SK-N-SH (cell line): ENCODE data around the gene DARS2. TPM values are rescaled to one million over a fixed set of nuclear protein-coding genes. Genes with fewer than 3 reads are reported as not detected.

Experiments used
- CTCF ChIA-PET: fragments of 300-600, 350-600 bp; formaldehyde crosslinking; extraction: SDS; loops from one replicate; lab custom pipeline; 2021; lab: Yijun Ruan, JAX
- POLR2A ChIA-PET: fragments of 350-600 bp; sonication (Branson Sonifier 250); formaldehyde crosslinking; extraction: SDS; loops from one replicate; lab custom pipeline; 2020; ENCODE audit warnings: antibody characterized with exemption, inconsistent platforms; lab: Yijun Ruan, JAX
- DNase-seq: peaks from one replicate; pipeline ENCODE4 v3.0.0; 2012
- H2AFZ ChIP-seq: fragments of 200-600 bp; sonication (generic); 2 replicates; pipeline ENCODE4 v1.8.1; 2016; ENCODE audit warnings: antibody characterized with exemption, mild to moderate bottlenecking, low read depth
- H3F3A ChIP-seq: fragments of 200-600 bp; sonication (generic); replicated peaks from 2 replicates; pipeline ENCODE3; 2016; ENCODE audit warnings: antibody characterized with exemption, mild to moderate bottlenecking; ENCODE audit not compliant: insufficient read depth
- H3K27ac ChIP-seq, 2 experiments: fragments of 200-500 bp in 1 of 2; fragments of 200-600 bp in 1 of 2; sonication (Bioruptor generic) in 1 of 2; sonication (generic), shearing (Covaris generic) in 1 of 2; 2 replicates each; pipeline versions ENCODE4 v1.5.1 to v1.6.1; 2014 to 2016; ENCODE audit warnings: low read depth in 2 of 2, inconsistent platforms in 1 of 2, low read length in 1 of 2, mild to moderate bottlenecking in 1 of 2, mixed read lengths in 1 of 2
- H3K27me3 ChIP-seq: fragments of 200-600 bp; sonication (generic), shearing (Covaris generic); 2 replicates; pipeline ENCODE4 v1.6.1; 2016; ENCODE audit warnings: mixed run types; ENCODE audit not compliant: insufficient read depth
- H3K36me3 ChIP-seq, 2 experiments: fragments of 200-500 bp in 1 of 2; fragments of 200-600 bp in 1 of 2; sonication (Bioruptor generic) in 1 of 2; sonication (generic) in 1 of 2; replicated peaks in 1 of 2; 2 replicates each; pipeline versions ENCODE3 to v1.5.1; 2014 to 2016; ENCODE audit warnings: low read length in 1 of 2, mild to moderate bottlenecking in 1 of 2; ENCODE audit not compliant: insufficient read depth in 2 of 2, control insufficient read depth in 1 of 2
- H3K4me1 ChIP-seq, 2 experiments: fragments of 200-500 bp in 1 of 2; fragments of 200-600 bp in 1 of 2; sonication (Bioruptor generic) in 1 of 2; sonication (generic), shearing (Covaris generic) in 1 of 2; 2 replicates each; pipeline versions ENCODE4 v1.5.1 to v1.6.1; 2014 to 2016; ENCODE audit warnings: low read depth in 1 of 2, low read length in 1 of 2, mixed run types in 1 of 2; ENCODE audit not compliant: insufficient read depth in 2 of 2, control insufficient read depth in 1 of 2
- H3K4me2 ChIP-seq: fragments of 200-600 bp; sonication (generic), shearing (Covaris generic); 2 replicates; pipeline ENCODE4 v1.6.1; 2017; ENCODE audit warnings: mixed run types
- H3K4me3 ChIP-seq, 2 experiments: fragments of 200-500 bp in 1 of 2; fragments of 200-600 bp in 1 of 2; sonication (Bioruptor generic) in 1 of 2; sonication (generic), shearing (Covaris generic) in 1 of 2; 2 replicates each; pipeline versions ENCODE4 v1.5.1 to v1.8.1; 2014 to 2016; ENCODE audit warnings: low read depth in 2 of 2, inconsistent platforms in 1 of 2, low read length in 1 of 2, mild to moderate bottlenecking in 1 of 2, mixed read lengths in 1 of 2, moderate library complexity in 1 of 2
- H3K79me2 ChIP-seq: fragments of 200-600 bp; sonication (generic); 2 replicates; pipeline ENCODE4 v1.8.1; 2017; ENCODE audit warnings: mild to moderate bottlenecking; ENCODE audit not compliant: insufficient read depth
- H3K9ac ChIP-seq: fragments of 200-600 bp; sonication (generic); 2 replicates; pipeline ENCODE4 v1.6.1; 2017; ENCODE audit warnings: mixed run types
- H3K9me2 ChIP-seq: fragments of 200-600 bp; sonication (generic); 2 replicates; pipeline ENCODE4 v1.6.1; 2017; ENCODE audit warnings: mixed run types
- H3K9me3 ChIP-seq: fragments of 200-600 bp; sonication (generic); 2 replicates; pipeline ENCODE4 v1.6.1; 2017; ENCODE audit warnings: mixed run types, mild to moderate bottlenecking, moderate library complexity
- H4K20me1 ChIP-seq: fragments of 200-600 bp; sonication (generic); 2 replicates; pipeline ENCODE4 v1.6.1; 2017; ENCODE audit warnings: mild to moderate bottlenecking, mixed run types; ENCODE audit not compliant: insufficient read depth
- ELF1 ChIP-seq: IDR thresholded peaks from 2 replicates; pipeline ENCODE4 v1.4.0; 2012
- EZH2phosphoT487 ChIP-seq: fragments of 200-600 bp; sonication (generic); IDR thresholded peaks from 2 replicates; pipeline ENCODE4 v1.6.1; 2017; ENCODE audit warnings: low read depth, mixed run types, mild to moderate bottlenecking, antibody characterized with exemption, moderate library complexity, borderline replicate concordance
- FOSL2 ChIP-seq: IDR thresholded peaks from 2 replicates; pipeline ENCODE4 v1.4.0; 2012; ENCODE audit warnings: low read depth, mild to moderate bottlenecking, moderate library complexity, borderline replicate concordance
- FOXJ3 ChIP-seq: sonication (generic); formaldehyde crosslinking; IDR thresholded peaks from 2 replicates; pipeline ENCODE4 v1.5.1; 2020; ENCODE audit warnings: mild to moderate bottlenecking, missing genetic modification reagents
- POLR2AphosphoS5 ChIP-seq: IDR thresholded peaks from 2 replicates; pipeline ENCODE4 v1.6.1; 2012; ENCODE audit warnings: low read depth, low read length
- RFX5 ChIP-seq: IDR thresholded peaks from 2 replicates; pipeline ENCODE4 v1.6.1; 2012; ENCODE audit warnings: mild to moderate bottlenecking, improper control_type of control experiment, low read length
- TAF1 ChIP-seq: IDR thresholded peaks from 2 replicates; pipeline ENCODE4 v1.6.1; 2012; ENCODE audit warnings: low read depth, mild to moderate bottlenecking, low read length, moderate library complexity, borderline replicate concordance
- TCF12 ChIP-seq: IDR thresholded peaks from 2 replicates; pipeline ENCODE4 v1.4.0; 2012
- YY1 ChIP-seq: IDR thresholded peaks from 2 replicates; pipeline ENCODE4 v1.4.0; 2012; ENCODE audit warnings: low read depth, mild to moderate bottlenecking
- WGBS: methylation state at CpG from one replicate; pipeline ENCODE4 v1.1.6; 2017; ENCODE audit warnings: low lambda C conversion rate; 5-methylcytosine and 5-hydroxymethylcytosine counted together
- polyA plus RNA-seq, 3 experiments: library from polyadenylated mRNA; depleted of rRNA; stranded (reverse); fragments of >200 nt; gene quantifications; 2 replicates each; pipeline ENCODE4 v1.2.3, GENCODE V29; 2012
- TF ChIP-seq, protein P1 (sequence below): IDR thresholded peaks from 2 replicates; pipeline ENCODE4 v1.6.1; 2012; ENCODE audit warnings: mild to moderate bottlenecking, low read depth, low read length, moderate library complexity

DARS2 gene
- polyA plus RNA-seq, 1 of the 3 experiments (the other 2 are of a cell fraction), result 17.1 TPM

- no peak overlapping the region for H3K9ac ChIP-seq
Observed at GRCh38 chr1:173893611-173894010, 69.1 kb downstream of the DARS2 start.

DNA sequence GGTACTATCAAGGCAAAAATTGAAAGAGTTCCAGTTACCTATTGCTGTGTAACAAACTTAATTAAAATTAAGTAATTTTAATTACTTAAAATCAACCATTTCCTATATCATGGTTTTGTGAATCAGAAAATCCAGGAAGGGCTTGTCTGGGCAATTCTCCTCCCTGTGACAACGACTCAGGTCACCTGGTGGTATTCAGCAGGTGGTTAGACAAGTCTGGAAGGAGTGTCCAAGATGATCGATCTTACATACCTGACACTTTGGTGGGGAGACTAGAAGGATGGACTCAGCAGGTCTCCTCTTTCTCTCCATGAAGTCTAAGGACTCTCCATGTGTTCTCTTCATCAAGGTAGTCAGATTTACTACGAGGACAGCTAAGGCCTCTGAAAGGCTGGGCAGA is 69.7 kb downstream of the DARS2 start:
- H3K4me1 ChIP-seq, result no peaks in the 10 kb centered on the region; a peak in 1 of 4 replicates
- no peak for DNase-seq
- TF ChIP-seq TAF1 (no peak), POLR2AphosphoS5 (no peak), RFX5 (no peak), FOSL2 (no peak), ELF1 (no peak)
- TF ChIP-seq, protein P1, sequence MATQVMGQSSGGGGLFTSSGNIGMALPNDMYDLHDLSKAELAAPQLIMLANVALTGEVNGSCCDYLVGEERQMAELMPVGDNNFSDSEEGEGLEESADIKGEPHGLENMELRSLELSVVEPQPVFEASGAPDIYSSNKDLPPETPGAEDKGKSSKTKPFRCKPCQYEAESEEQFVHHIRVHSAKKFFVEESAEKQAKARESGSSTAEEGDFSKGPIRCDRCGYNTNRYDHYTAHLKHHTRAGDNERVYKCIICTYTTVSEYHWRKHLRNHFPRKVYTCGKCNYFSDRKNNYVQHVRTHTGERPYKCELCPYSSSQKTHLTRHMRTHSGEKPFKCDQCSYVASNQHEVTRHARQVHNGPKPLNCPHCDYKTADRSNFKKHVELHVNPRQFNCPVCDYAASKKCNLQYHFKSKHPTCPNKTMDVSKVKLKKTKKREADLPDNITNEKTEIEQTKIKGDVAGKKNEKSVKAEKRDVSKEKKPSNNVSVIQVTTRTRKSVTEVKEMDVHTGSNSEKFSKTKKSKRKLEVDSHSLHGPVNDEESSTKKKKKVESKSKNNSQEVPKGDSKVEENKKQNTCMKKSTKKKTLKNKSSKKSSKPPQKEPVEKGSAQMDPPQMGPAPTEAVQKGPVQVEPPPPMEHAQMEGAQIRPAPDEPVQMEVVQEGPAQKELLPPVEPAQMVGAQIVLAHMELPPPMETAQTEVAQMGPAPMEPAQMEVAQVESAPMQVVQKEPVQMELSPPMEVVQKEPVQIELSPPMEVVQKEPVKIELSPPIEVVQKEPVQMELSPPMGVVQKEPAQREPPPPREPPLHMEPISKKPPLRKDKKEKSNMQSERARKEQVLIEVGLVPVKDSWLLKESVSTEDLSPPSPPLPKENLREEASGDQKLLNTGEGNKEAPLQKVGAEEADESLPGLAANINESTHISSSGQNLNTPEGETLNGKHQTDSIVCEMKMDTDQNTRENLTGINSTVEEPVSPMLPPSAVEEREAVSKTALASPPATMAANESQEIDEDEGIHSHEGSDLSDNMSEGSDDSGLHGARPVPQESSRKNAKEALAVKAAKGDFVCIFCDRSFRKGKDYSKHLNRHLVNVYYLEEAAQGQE, result no peak
- no peaks in the 10 kb centered on the region for H3K79me2 ChIP-seq
- peaks cover 7 to 38% of the 10 kb centered on the region in 2 experiments for H3K36me3 ChIP-seq
- ChIA-PET CTCF (no interaction called here), POLR2A (interaction anchor here (0.8 kb wide), 1 partner anchor 26 kb away, joined by 3 read pairs; the partner anchor contains the start of gene ZBTB37)
- no peaks in the 10 kb centered on the region for H3F3A ChIP-seq
- no peak overlapping the region for H3K4me3 ChIP-seq
- WGBS, result 88% methylated on average over 3 of the region's 3 CpGs
- no peak overlapping the region for H2AFZ ChIP-seq
- H3K9ac ChIP-seq, result no peak overlapping the region
- H3K4me2 ChIP-seq, result no peak overlapping the region
- no peaks in the 10 kb centered on the region for H3K9me3 ChIP-seq
- H3K27me3 ChIP-seq, result no peaks in the 10 kb centered on the region
- H4K20me1 ChIP-seq, result no peaks in the 10 kb centered on the region
- H3K9me2 ChIP-seq, result no peaks in the 10 kb centered on the region
- no peak overlapping the region for H3K27ac ChIP-seq

More at GRCh38 chr1:173893611-173894010, 69.1 kb downstream of the DARS2 start:
- Histone ChIP-seq H3K9me2 (no peaks in the 10 kb centered on the region), H3K4me2 (no peak overlapping the region), H3K36me3 (peaks cover 7 to 44% of the 10 kb centered on the region in 2 experiments), H3K4me1 (no peaks in the 10 kb centered on the region; a peak in 1 of 4 replicates), H4K20me1 (no peaks in the 10 kb centered on the region), H3K27ac (no peak overlapping the region), H3K27me3 (no peaks in the 10 kb centered on the region), H3K79me2 (no peaks in the 10 kb centered on the region), H3K4me3 (no peak overlapping the region), H2AFZ (no peak overlapping the region), H3F3A (no peaks in the 10 kb centered on the region), H3K9me3 (no peaks in the 10 kb centered on the region)
- CTCF ChIA-PET, result no interaction called here
- POLR2A ChIA-PET, result no interaction called here
- 92% methylated on average over 1 of the region's 1 CpG for WGBS
- DNase-seq, result no peak
- TF ChIP-seq, protein P1, result no peak
- no peak for TF ChIP-seq YY1
- no peak for TF ChIP-seq EZH2phosphoT487
- no peak for TF ChIP-seq FOXJ3 (CRISPR knock-in tag)
- no peak for TF ChIP-seq TCF12
